ENCODE data around the gene HIVEP3.
A peak's percentile ranks its signal among the peaks of the same experiment; 100 is the strongest.

The HIVEP3 gene

DNA sequence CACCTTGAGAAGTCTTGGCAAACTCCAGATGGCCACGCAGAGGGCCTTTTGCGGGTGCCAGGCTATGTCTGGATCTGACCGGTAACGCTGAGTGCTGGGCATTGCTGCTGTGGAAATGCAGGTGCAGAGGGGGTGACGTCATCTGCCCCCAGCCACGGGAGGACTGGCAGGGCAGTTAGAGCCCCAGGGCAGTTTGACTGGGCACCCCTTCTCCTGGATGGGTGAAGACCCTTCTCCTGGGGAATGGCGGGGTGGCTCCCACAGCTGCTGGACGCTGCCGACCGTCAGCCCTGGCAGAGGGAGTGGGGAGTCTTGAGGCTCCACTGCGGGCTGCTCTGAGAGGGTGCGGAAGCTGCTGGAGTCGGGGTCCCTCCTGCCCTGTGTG is 421.7 kb downstream of the HIVEP3 start:
- peak overlapping the region; percentile 99 for H3K18ac ChIP-seq (ENCODE audit: low read length)
- no peak for DNase-seq (ENCODE audit: low spot score)
- peak overlapping the region; percentile 92 for H2BK12ac ChIP-seq (ENCODE audit: low read length)
- H3K36me3 ChIP-seq (replicated peaks in 1 of 2; ENCODE audit: control insufficient read depth in 2 of 2, insufficient read depth in 2 of 2, low read length in 2 of 2), result no peaks in the 10 kb centered on the region
- peak overlapping the region; percentile 100 for H2BK120ac ChIP-seq (ENCODE audit: low read depth, low read length)
- peak overlapping the region; percentile 94 for H2AFZ ChIP-seq (ENCODE audit: low read length)
- peak overlapping the region; percentile 21 for H3K23ac ChIP-seq (ENCODE audit: low read depth, low read length, poor library complexity)
- H3K4me3 ChIP-seq (ENCODE audit: low read length in 2 of 2), result no peak overlapping the region
- no peaks in the 10 kb centered on the region for H3K27me3 ChIP-seq (ENCODE audit: control insufficient read depth in 3 of 3, insufficient read depth in 3 of 3, low read depth in 1 of 3, low read length in 3 of 3)
- peak overlapping the region; percentile 94 for H2BK5ac ChIP-seq (ENCODE audit: low read length)
- H2BK15ac ChIP-seq (ENCODE audit: low read length), result peak overlapping the region; percentile 100
- H4K91ac ChIP-seq (ENCODE audit: low read depth, low read length, poor library complexity), result peak overlapping the region; percentile 98
- no peaks in the 10 kb centered on the region for H3K9me3 ChIP-seq (replicated peaks in 1 of 2; ENCODE audit: control insufficient read depth in 2 of 2, insufficient read depth in 1 of 2, low read depth in 1 of 2, low read length in 2 of 2)
- peaks cover 21 to 22% of the 10 kb centered on the region in 2 donors for H3K4me1 ChIP-seq (ENCODE audit: control insufficient read depth in 2 of 2, insufficient read depth in 1 of 2, low read depth in 1 of 2, low read length in 2 of 2)
- no peak overlapping the region for H3K9ac ChIP-seq (ENCODE audit: low read depth, low read length, poor library complexity)
- H3K4ac ChIP-seq (ENCODE audit: low read length), result no peak overlapping the region
- WGBS, 2 donors (ENCODE audit: extremely low coverage in 2 of 2, insufficient read length in 2 of 2, insufficient replicate concordance in 1 of 2), result no CpG with 5 or more reads among the region's 13 CpGs
- H3K14ac ChIP-seq (ENCODE audit: low read length), result peak overlapping the region; percentile 75
- H4K8ac ChIP-seq (ENCODE audit: low read depth, low read length), result peak overlapping the region; percentile 99
- H3K4me2 ChIP-seq (ENCODE audit: insufficient read depth, low read length, poor library complexity, severe bottlenecking), result no peak overlapping the region
- peak overlapping the region; percentile 98 for H2AK5ac ChIP-seq (ENCODE audit: low read depth, low read length)
- H3K79me1 ChIP-seq (ENCODE audit: low read depth, low read length), result no peaks in the 10 kb centered on the region
- no peak overlapping the region for H3K27ac ChIP-seq (replicated peaks; ENCODE audit: low read length)

DNA sequence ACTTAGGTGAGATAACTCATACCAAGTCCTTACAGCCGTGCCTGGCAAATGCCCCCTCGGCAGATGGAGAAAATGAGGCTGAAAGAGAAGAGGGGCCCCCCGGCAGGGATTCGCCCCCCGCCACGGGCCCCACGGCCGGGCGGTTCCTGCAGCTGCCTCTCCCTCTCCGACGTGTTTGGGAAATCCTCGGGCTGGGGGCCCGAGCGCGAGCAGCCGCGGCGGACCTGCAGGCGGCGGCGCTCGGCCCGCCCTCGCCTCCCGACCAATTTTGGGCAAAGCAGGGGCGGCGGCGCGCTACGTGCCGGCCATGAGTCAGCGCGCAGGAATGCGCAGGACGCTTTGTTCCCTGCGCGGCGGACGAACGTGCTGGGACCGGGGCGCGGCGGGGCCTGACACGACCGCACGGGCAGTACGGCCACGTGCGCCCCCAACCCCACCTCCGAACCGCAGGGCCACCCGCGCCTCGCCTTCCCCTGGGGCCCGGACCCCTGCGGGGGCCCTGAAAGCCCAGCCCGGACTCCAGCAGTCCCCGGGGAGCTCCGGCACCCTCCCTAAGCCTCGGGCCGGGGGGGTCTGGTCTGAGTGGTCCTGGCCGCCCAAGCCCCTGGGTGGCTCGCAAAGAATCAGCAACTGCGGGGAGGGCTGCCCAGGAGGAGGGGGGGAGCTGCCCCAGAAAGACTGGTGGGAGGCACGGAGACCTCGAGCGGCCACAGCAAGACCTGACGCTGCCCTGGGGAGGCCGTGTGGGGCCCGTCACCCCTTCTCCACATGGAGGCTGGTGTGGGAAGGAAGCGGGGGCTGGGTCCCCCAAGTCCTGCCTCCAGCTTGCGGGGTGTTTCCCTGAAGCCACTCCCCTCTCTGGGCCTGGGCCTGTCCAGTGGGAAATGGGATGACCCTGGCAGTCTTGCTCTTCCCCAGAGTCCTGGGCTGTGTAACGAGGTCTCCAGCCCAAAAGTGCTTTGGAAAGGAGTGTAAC is 422.4 kb downstream of the HIVEP3 start:
- Histone ChIP-seq H3K4me3 (ENCODE audit: low read length in 2 of 2) (no peak overlapping the region), H3K4me1 (ENCODE audit: control insufficient read depth in 2 of 2, insufficient read depth in 1 of 2, low read depth in 1 of 2, low read length in 2 of 2) (peaks cover 21 to 22% of the 10 kb centered on the region in 2 donors), H3K27me3 (ENCODE audit: control insufficient read depth in 3 of 3, insufficient read depth in 3 of 3, low read depth in 1 of 3, low read length in 3 of 3) (no peaks in the 10 kb centered on the region), H4K8ac (ENCODE audit: low read depth, low read length) (peak overlapping the region; percentile 99), H3K18ac (ENCODE audit: low read length) (peak overlapping the region; percentile 99), H4K91ac (ENCODE audit: low read depth, low read length, poor library complexity) (peak overlapping the region; percentile 98), H3K4ac (ENCODE audit: low read length) (peak overlapping the region; percentile 99), H2AK5ac (ENCODE audit: low read depth, low read length) (peak overlapping the region; percentile 98), H2BK12ac (ENCODE audit: low read length) (peak overlapping the region; percentile 92), H3K36me3 (replicated peaks in 1 of 2; ENCODE audit: control insufficient read depth in 2 of 2, insufficient read depth in 2 of 2, low read length in 2 of 2) (no peaks in the 10 kb centered on the region), H3K79me1 (ENCODE audit: low read depth, low read length) (no peaks in the 10 kb centered on the region), H3K27ac (replicated peaks; ENCODE audit: low read length) (peak overlapping the region; percentile 21), H3K4me2 (ENCODE audit: insufficient read depth, low read length, poor library complexity, severe bottlenecking) (peak overlapping the region; percentile 48), H2AFZ (ENCODE audit: low read length) (peak overlapping the region; percentile 94), H3K23ac (ENCODE audit: low read depth, low read length, poor library complexity) (peak overlapping the region; percentile 83), H2BK120ac (ENCODE audit: low read depth, low read length) (peak overlapping the region; percentile 100), H3K9ac (ENCODE audit: low read depth, low read length, poor library complexity) (peak overlapping the region; percentile 27), H3K14ac (ENCODE audit: low read length) (peak overlapping the region; percentile 75), H3K9me3 (replicated peaks in 1 of 2; ENCODE audit: control insufficient read depth in 2 of 2, insufficient read depth in 1 of 2, low read depth in 1 of 2, low read length in 2 of 2) (no peaks in the 10 kb centered on the region), H2BK5ac (ENCODE audit: low read length) (peak overlapping the region; percentile 94), H2BK15ac (ENCODE audit: low read length) (peak overlapping the region; percentile 100)
- WGBS, 2 donors (ENCODE audit: extremely low coverage in 2 of 2, insufficient read length in 2 of 2, insufficient replicate concordance in 1 of 2), result no CpG with 5 or more reads among the region's 74 CpGs
- DNase-seq (ENCODE audit: low spot score), result peak; percentile 89

DNA sequence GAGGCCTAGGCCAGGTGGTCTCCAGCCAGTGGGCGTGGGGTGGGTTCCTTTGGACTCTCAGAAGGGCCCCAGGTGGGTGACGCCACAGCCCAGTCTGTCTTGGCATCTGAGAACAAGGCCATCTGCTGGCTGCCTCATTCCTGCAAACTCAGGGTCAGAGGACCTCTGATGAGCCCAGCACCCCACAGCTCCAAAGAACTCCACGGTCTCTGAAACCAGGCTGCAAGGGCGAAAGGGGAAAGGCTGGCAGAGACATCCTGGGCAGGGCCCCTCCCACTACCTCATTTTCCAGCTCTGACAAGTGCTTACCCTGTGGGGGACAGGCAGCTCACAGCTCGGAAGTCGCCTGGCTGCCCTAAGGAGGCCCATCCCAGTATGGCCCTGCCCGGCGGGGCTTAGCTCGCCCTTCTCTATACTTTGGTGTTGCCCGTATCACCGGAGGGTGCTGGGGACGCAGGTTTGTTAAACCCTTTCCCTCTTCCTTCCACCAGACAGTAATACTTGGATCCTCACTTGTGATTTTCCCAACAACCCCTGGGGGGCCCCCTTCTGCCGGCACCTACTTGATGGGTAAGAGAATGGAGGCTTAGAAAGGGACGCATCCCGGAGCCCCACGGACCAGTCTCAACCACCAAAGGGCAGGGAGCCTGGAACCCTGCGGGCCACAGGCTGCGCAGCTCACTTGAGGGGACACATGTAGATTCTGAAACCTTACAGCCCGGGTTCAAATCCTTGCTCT is 423.3 kb downstream of the HIVEP3 start:
- Histone ChIP-seq H3K4ac (ENCODE audit: low read length) (no peak overlapping the region), H3K4me3 (ENCODE audit: low read length in 2 of 2) (no peak overlapping the region), H2AFZ (ENCODE audit: low read length) (peak overlapping the region; percentile 94), H3K27me3 (ENCODE audit: control insufficient read depth in 3 of 3, insufficient read depth in 3 of 3, low read depth in 1 of 3, low read length in 3 of 3) (no peaks in the 10 kb centered on the region), H3K18ac (ENCODE audit: low read length) (peak overlapping the region; percentile 92), H2BK12ac (ENCODE audit: low read length) (no peak overlapping the region), H2AK5ac (ENCODE audit: low read depth, low read length) (peak overlapping the region; percentile 96), H2BK5ac (ENCODE audit: low read length) (peak overlapping the region; percentile 7), H3K23ac (ENCODE audit: low read depth, low read length, poor library complexity) (no peak overlapping the region), H2BK120ac (ENCODE audit: low read depth, low read length) (peak overlapping the region; percentile 1), H3K9ac (ENCODE audit: low read depth, low read length, poor library complexity) (no peak overlapping the region), H3K4me2 (ENCODE audit: insufficient read depth, low read length, poor library complexity, severe bottlenecking) (peak overlapping the region; percentile 48), H3K36me3 (replicated peaks in 1 of 2; ENCODE audit: control insufficient read depth in 2 of 2, insufficient read depth in 2 of 2, low read length in 2 of 2) (no peaks in the 10 kb centered on the region), H3K4me1 (ENCODE audit: control insufficient read depth in 2 of 2, insufficient read depth in 1 of 2, low read depth in 1 of 2, low read length in 2 of 2) (peaks cover 21 to 22% of the 10 kb centered on the region in 2 donors), H3K79me1 (ENCODE audit: low read depth, low read length) (no peaks in the 10 kb centered on the region), H4K91ac (ENCODE audit: low read depth, low read length, poor library complexity) (peak overlapping the region; percentile 79), H3K14ac (ENCODE audit: low read length) (no peak overlapping the region), H3K9me3 (replicated peaks in 1 of 2; ENCODE audit: control insufficient read depth in 2 of 2, insufficient read depth in 1 of 2, low read depth in 1 of 2, low read length in 2 of 2) (no peaks in the 10 kb centered on the region), H2BK15ac (ENCODE audit: low read length) (peak overlapping the region; percentile 86), H4K8ac (ENCODE audit: low read depth, low read length) (no peak overlapping the region), H3K27ac (replicated peaks; ENCODE audit: low read length) (no peak overlapping the region)
- DNase-seq (ENCODE audit: low spot score), result no peak
- WGBS, 2 donors (ENCODE audit: extremely low coverage in 2 of 2, insufficient read length in 2 of 2, insufficient replicate concordance in 1 of 2), result no CpG with 5 or more reads among the region's 19 CpGs
